NCI-H526 treated with DMSO at 0.1 percent for 48 hours (cell line): ENCODE results near the gene LONP1.
"Not testable (repeated sequence)": the region's sequence is repeated elsewhere in the genome, so short reads cannot be mapped to it uniquely, and the experiment has no call there.

Source experiments
- DNase-seq: peaks from one replicate; lab custom pipeline; 2025; lab: John Stamatoyannopoulos, UW

LONP1 gene

GRCh38 chr19:5719961-5720790 is at the start of gene LONP1, which contains the start of gene CATSPERD:
Gene LONP1 (minus strand): TSS chr19:5720146. CDS start chr19:5720132, 14 bp downstream.
Gene CATSPERD (plus strand): TSS chr19:5720637. CDS start chr19:5720738, 101 bp downstream.
- peak; percentile 88 for DNase-seq

- DNase-seq: no peak
Observed at GRCh38 chr19:5767949-5768348, 48.0 kb upstream of the LONP1 start.

- no peak for DNase-seq
Observed at GRCh38 chr19:5765220-5765619, 45.3 kb upstream of the LONP1 start.

GRCh38 chr19:5762608-5763217 is 42.8 kb upstream of the LONP1 start:
- no peak for DNase-seq

- no peak for DNase-seq
Observed at GRCh38 chr19:5753743-5754142, 33.8 kb upstream of the LONP1 start.

- DNase-seq: no peak
Observed at GRCh38 chr19:5751709-5752108, 31.8 kb upstream of the LONP1 start.

- no peak for DNase-seq
Observed at GRCh38 chr19:5749505-5749904, 29.6 kb upstream of the LONP1 start.

GRCh38 chr19:5748920-5749319 is 29.0 kb upstream of the LONP1 start:
- DNase-seq: not testable (repeated sequence)

- not testable (repeated sequence) for DNase-seq
Observed at GRCh38 chr19:5744999-5745398, 25.1 kb upstream of the LONP1 start.

GRCh38 chr19:5743630-5744029 is 23.7 kb upstream of the LONP1 start:
- no peak for DNase-seq

GRCh38 chr19:5742051-5742450 is 22.1 kb upstream of the LONP1 start:
- DNase-seq: no peak

GRCh38 chr19:5738423-5738822 is 18.5 kb upstream of the LONP1 start:
- no peak for DNase-seq

- DNase-seq: not testable (repeated sequence)
Observed at GRCh38 chr19:5733172-5733571, 13.2 kb upstream of the LONP1 start.

GRCh38 chr19:5727453-5728050 is 7.6 kb upstream of the LONP1 start:
- DNase-seq: no peak

GRCh38 chr19:5719274-5719960 is 529 bp downstream of the LONP1 start:
- no peak for DNase-seq

GRCh38 chr19:5718579-5719273 is 1.2 kb downstream of the LONP1 start:
- no peak for DNase-seq

- DNase-seq: no peak
Observed at GRCh38 chr19:5718037-5718578, 1.8 kb downstream of the LONP1 start.

- no peak for DNase-seq
Observed at GRCh38 chr19:5717215-5717935, 2.6 kb downstream of the LONP1 start.

GRCh38 chr19:5714816-5715215 is 5.1 kb downstream of the LONP1 start:
- DNase-seq: no peak

GRCh38 chr19:5713228-5713627 is 6.7 kb downstream of the LONP1 start:
- DNase-seq: no peak

- no peak for DNase-seq
Observed at GRCh38 chr19:5711713-5712161, 8.2 kb downstream of the LONP1 start.
